NCI-H1417 treated with DMSO at 0.1 percent for 48 hours (cell line): ENCODE measurements around the gene COL9A2.

ENCODE experiments used
- DNase-seq: peaks from one replicate; lab custom pipeline; 2025; lab: John Stamatoyannopoulos, UW

Gene COL9A2

GRCh38 chr1:40257688-40258444 lies 59.2 kb downstream of the COL9A2 start, which contains the start of gene ZMPSTE24:
TSS of gene ZMPSTE24 (plus strand) at chr1:40258236. CDS start at chr1:40258272, 36 bp downstream.
- DNase-seq: peak; percentile 90

GRCh38 chr1:40257313-40257687 lies 59.8 kb downstream of the COL9A2 start:
- peak; percentile 22 for DNase-seq

- no peak for DNase-seq
Observed at GRCh38 chr1:40256401-40257084, 60.5 kb downstream of the COL9A2 start.

- DNase-seq: no peak
Observed at GRCh38 chr1:40255231-40255630, 61.9 kb downstream of the COL9A2 start.

GRCh38 chr1:40252601-40253000 lies 64.5 kb downstream of the COL9A2 start:
- no peak for DNase-seq

- DNase-seq: no peak
Observed at GRCh38 chr1:40251456-40251855, 65.6 kb downstream of the COL9A2 start.
